ENCODE measurements around the gene CACNA2D2. TPM values are rescaled to one million over a fixed set of nuclear protein-coding genes. Genes with fewer than 3 reads are reported as not detected.

Gene CACNA2D2
- total and polyA plus RNA-seq, 4 donors = 0.10 to 0.19 (median 0.15) TPM

DNA sequence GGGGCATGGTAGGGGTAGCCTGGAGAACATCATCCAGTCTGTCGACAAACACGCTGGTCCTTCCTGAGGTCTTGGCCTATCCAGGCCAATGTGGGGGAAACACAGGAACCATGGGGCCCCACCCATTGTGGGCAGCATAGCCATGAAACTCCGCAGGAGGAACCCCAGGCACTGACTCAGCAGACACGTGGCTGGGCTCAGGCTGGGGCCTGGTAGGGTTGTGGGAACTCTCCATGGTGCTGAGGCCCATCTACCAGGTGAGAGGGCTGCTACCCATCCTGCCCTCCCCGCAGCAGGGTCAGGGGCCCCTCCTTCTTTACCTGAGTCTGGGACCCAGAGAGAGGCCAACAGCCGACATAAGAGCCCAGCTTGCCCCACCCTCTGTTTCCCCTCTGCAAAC is 22.6 kb upstream of the CACNA2D2 start:
- H3K4me1 ChIP-seq (ENCODE audit: control insufficient read depth in 4 of 4, insufficient read depth in 4 of 4, low read length in 3 of 4) = no peaks in the 10 kb centered on the region
- 47% methylated on average over 6 of the region's 6 CpGs for WGBS
- no peaks in the 10 kb centered on the region for H3K36me3 ChIP-seq (ENCODE audit: control insufficient read depth in 4 of 4, insufficient read depth in 3 of 4, low read depth in 1 of 4, low read length in 3 of 4)
- no peaks in the 10 kb centered on the region for H3K9me3 ChIP-seq (ENCODE audit: control insufficient read depth in 4 of 4, low read length in 3 of 4)
- H3K27ac ChIP-seq (ENCODE audit: low read depth in 1 of 2, low read length in 2 of 2) = no peak overlapping the region
- no peak overlapping the region for H3K4me3 ChIP-seq (ENCODE audit: low read depth in 1 of 3, low read length in 3 of 3)
- H3K27me3 ChIP-seq (ENCODE audit: control insufficient read depth in 4 of 4, insufficient read depth in 4 of 4, low read length in 3 of 4) = no peaks in the 10 kb centered on the region
- no peak overlapping the region for H3K9ac ChIP-seq (ENCODE audit: low read depth in 1 of 2, low read length in 2 of 2)
- peak; percentile 69 for DNase-seq (ENCODE audit: low spot score)
- TF ChIP-seq, protein P1, sequence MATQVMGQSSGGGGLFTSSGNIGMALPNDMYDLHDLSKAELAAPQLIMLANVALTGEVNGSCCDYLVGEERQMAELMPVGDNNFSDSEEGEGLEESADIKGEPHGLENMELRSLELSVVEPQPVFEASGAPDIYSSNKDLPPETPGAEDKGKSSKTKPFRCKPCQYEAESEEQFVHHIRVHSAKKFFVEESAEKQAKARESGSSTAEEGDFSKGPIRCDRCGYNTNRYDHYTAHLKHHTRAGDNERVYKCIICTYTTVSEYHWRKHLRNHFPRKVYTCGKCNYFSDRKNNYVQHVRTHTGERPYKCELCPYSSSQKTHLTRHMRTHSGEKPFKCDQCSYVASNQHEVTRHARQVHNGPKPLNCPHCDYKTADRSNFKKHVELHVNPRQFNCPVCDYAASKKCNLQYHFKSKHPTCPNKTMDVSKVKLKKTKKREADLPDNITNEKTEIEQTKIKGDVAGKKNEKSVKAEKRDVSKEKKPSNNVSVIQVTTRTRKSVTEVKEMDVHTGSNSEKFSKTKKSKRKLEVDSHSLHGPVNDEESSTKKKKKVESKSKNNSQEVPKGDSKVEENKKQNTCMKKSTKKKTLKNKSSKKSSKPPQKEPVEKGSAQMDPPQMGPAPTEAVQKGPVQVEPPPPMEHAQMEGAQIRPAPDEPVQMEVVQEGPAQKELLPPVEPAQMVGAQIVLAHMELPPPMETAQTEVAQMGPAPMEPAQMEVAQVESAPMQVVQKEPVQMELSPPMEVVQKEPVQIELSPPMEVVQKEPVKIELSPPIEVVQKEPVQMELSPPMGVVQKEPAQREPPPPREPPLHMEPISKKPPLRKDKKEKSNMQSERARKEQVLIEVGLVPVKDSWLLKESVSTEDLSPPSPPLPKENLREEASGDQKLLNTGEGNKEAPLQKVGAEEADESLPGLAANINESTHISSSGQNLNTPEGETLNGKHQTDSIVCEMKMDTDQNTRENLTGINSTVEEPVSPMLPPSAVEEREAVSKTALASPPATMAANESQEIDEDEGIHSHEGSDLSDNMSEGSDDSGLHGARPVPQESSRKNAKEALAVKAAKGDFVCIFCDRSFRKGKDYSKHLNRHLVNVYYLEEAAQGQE (IDR thresholded peaks at IDR 0.05) = peak; percentile 98
- TF ChIP-seq TAF1 (conservative IDR thresholded peaks at IDR 0.05) = no peak

- no peak overlapping the region for H3K27ac ChIP-seq (ENCODE audit: low read depth in 1 of 2, low read length in 2 of 2)
These were observed 21.9 kb upstream of the CACNA2D2 start for GRCh38 chr3:50525191-50525910.

GRCh38 chr3:50524746-50525145 is 21.3 kb upstream of the CACNA2D2 start:
- TF ChIP-seq FOXA2 (IDR thresholded peaks at IDR 0.05) = no peak
- TF ChIP-seq ATF3 (IDR thresholded peaks at IDR 0.05) = no peak
- no peak for TF ChIP-seq NR2F2 (IDR thresholded peaks at IDR 0.05)
- TF ChIP-seq, protein P2, sequence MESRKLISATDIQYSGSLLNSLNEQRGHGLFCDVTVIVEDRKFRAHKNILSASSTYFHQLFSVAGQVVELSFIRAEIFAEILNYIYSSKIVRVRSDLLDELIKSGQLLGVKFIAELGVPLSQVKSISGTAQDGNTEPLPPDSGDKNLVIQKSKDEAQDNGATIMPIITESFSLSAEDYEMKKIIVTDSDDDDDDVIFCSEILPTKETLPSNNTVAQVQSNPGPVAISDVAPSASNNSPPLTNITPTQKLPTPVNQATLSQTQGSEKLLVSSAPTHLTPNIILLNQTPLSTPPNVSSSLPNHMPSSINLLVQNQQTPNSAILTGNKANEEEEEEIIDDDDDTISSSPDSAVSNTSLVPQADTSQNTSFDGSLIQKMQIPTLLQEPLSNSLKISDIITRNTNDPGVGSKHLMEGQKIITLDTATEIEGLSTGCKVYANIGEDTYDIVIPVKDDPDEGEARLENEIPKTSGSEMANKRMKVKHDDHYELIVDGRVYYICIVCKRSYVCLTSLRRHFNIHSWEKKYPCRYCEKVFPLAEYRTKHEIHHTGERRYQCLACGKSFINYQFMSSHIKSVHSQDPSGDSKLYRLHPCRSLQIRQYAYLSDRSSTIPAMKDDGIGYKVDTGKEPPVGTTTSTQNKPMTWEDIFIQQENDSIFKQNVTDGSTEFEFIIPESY (IDR thresholded peaks at IDR 0.05) = no peak
- no peak for TF ChIP-seq HNF4A (conservative IDR thresholded peaks at IDR 0.05)
- no peak for TF ChIP-seq FOXA1 (IDR thresholded peaks at IDR 0.05)
- TF ChIP-seq, protein P3, sequence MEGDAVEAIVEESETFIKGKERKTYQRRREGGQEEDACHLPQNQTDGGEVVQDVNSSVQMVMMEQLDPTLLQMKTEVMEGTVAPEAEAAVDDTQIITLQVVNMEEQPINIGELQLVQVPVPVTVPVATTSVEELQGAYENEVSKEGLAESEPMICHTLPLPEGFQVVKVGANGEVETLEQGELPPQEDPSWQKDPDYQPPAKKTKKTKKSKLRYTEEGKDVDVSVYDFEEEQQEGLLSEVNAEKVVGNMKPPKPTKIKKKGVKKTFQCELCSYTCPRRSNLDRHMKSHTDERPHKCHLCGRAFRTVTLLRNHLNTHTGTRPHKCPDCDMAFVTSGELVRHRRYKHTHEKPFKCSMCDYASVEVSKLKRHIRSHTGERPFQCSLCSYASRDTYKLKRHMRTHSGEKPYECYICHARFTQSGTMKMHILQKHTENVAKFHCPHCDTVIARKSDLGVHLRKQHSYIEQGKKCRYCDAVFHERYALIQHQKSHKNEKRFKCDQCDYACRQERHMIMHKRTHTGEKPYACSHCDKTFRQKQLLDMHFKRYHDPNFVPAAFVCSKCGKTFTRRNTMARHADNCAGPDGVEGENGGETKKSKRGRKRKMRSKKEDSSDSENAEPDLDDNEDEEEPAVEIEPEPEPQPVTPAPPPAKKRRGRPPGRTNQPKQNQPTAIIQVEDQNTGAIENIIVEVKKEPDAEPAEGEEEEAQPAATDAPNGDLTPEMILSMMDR (IDR thresholded peaks at IDR 0.05; ENCODE audit: low read depth, low read length, missing input control) = no peak
- TF ChIP-seq, protein P1 (IDR thresholded peaks at IDR 0.05) = no peak
- no peak for TF ChIP-seq MAX (IDR thresholded peaks at IDR 0.05)
- no peak for TF ChIP-seq JUND (IDR thresholded peaks at IDR 0.05)
- TF ChIP-seq RXRA (IDR thresholded peaks at IDR 0.05) = no peak
- no peak for TF ChIP-seq YY1 (IDR thresholded peaks at IDR 0.05)
- TF ChIP-seq HNF4G (IDR thresholded peaks at IDR 0.05) = no peak
- TF ChIP-seq SP1 (IDR thresholded peaks at IDR 0.05) = no peak
- no peak overlapping the region for H3K9ac ChIP-seq (ENCODE audit: low read depth in 1 of 2, low read length in 2 of 2)
- no peaks in the 10 kb centered on the region for H3K4me1 ChIP-seq (ENCODE audit: control insufficient read depth in 4 of 4, insufficient read depth in 4 of 4, low read length in 3 of 4)
- no peak overlapping the region for H3K4me3 ChIP-seq (ENCODE audit: low read depth in 1 of 3, low read length in 3 of 3)
- H3K27ac ChIP-seq (ENCODE audit: low read depth in 1 of 2, low read length in 2 of 2) = no peak overlapping the region
- no peak for DNase-seq (ENCODE audit: low spot score)
- H3K36me3 ChIP-seq (ENCODE audit: control insufficient read depth in 4 of 4, insufficient read depth in 3 of 4, low read depth in 1 of 4, low read length in 3 of 4) = no peaks in the 10 kb centered on the region
- no peaks in the 10 kb centered on the region for H3K27me3 ChIP-seq (ENCODE audit: control insufficient read depth in 4 of 4, insufficient read depth in 4 of 4, low read length in 3 of 4)
- WGBS = 82% methylated on average over 5 of the region's 5 CpGs
- H3K9me3 ChIP-seq (ENCODE audit: control insufficient read depth in 4 of 4, low read length in 3 of 4) = no peaks in the 10 kb centered on the region

More at GRCh38 chr3:50525191-50525910, 21.9 kb upstream of the CACNA2D2 start:
- no peak overlapping the region for H3K4me3 ChIP-seq (ENCODE audit: low read depth in 1 of 3, low read length in 3 of 3)
- 77% methylated on average over 9 of the region's 9 CpGs for WGBS
- H3K9me3 ChIP-seq (ENCODE audit: control insufficient read depth in 4 of 4, low read length in 3 of 4) = no peaks in the 10 kb centered on the region
- no peak overlapping the region for H3K9ac ChIP-seq (ENCODE audit: low read depth in 1 of 2, low read length in 2 of 2)
- H3K27me3 ChIP-seq (ENCODE audit: control insufficient read depth in 4 of 4, insufficient read depth in 4 of 4, low read length in 3 of 4) = no peaks in the 10 kb centered on the region
- no peaks in the 10 kb centered on the region for H3K4me1 ChIP-seq (ENCODE audit: control insufficient read depth in 4 of 4, insufficient read depth in 4 of 4, low read length in 3 of 4)
- TF ChIP-seq NR2F2 (IDR thresholded peaks at IDR 0.05) (no peak), HNF4G (IDR thresholded peaks at IDR 0.05) (no peak)
- no peak for DNase-seq (ENCODE audit: low spot score)
- no peaks in the 10 kb centered on the region for H3K36me3 ChIP-seq (ENCODE audit: control insufficient read depth in 4 of 4, insufficient read depth in 3 of 4, low read depth in 1 of 4, low read length in 3 of 4)

Data from liver (tissue), 9 donors.